Subcutaneous abdominal adipose tissue (tissue), 5 donors: ENCODE results near the gene WNT9B.

Source experiments
- H3K27ac ChIP-seq: one replicate; pipeline ENCODE4 v1.7.0; 2013; ENCODE audit warnings: low read depth, mild to moderate bottlenecking, inconsistent platforms, low read length, moderate library complexity
- H3K27me3 ChIP-seq, 5 donors: one replicate each; pipeline ENCODE4 v1.7.0; 2013; ENCODE audit warnings: low read length in 5 of 5, inconsistent platforms in 1 of 5; ENCODE audit not compliant: control insufficient read depth in 5 of 5, insufficient read depth in 4 of 5
- H3K36me3 ChIP-seq, 5 donors: one replicate each; pipeline ENCODE4 v1.7.0; 2013; ENCODE audit warnings: low read length in 5 of 5; ENCODE audit not compliant: control insufficient read depth in 5 of 5, insufficient read depth in 5 of 5
- H3K4me1 ChIP-seq, 5 donors: one replicate each; pipeline ENCODE4 v1.7.0; 2013; ENCODE audit warnings: low read length in 5 of 5, mild to moderate bottlenecking in 3 of 5, moderate library complexity in 1 of 5; ENCODE audit not compliant: control insufficient read depth in 5 of 5, insufficient read depth in 5 of 5
- H3K4me3 ChIP-seq, 5 donors: one replicate each; pipeline ENCODE4 v1.7.0; 2013; ENCODE audit warnings: low read length in 5 of 5, low read depth in 1 of 5
- H3K9ac ChIP-seq, 5 donors: one replicate each; pipeline ENCODE4 v1.7.0; 2013; ENCODE audit warnings: low read length in 5 of 5, mild to moderate bottlenecking in 4 of 5, moderate library complexity in 3 of 5
- H3K9me3 ChIP-seq, 5 donors: one replicate each; pipeline ENCODE4 v1.7.0; 2013; ENCODE audit warnings: low read length in 5 of 5; ENCODE audit not compliant: control insufficient read depth in 5 of 5
- donor health status: healthy.
- donor health status: healthy.
- donor health status: healthy.
- donor health status: healthy.
- donor health status: healthy.

WNT9B gene

DNA sequence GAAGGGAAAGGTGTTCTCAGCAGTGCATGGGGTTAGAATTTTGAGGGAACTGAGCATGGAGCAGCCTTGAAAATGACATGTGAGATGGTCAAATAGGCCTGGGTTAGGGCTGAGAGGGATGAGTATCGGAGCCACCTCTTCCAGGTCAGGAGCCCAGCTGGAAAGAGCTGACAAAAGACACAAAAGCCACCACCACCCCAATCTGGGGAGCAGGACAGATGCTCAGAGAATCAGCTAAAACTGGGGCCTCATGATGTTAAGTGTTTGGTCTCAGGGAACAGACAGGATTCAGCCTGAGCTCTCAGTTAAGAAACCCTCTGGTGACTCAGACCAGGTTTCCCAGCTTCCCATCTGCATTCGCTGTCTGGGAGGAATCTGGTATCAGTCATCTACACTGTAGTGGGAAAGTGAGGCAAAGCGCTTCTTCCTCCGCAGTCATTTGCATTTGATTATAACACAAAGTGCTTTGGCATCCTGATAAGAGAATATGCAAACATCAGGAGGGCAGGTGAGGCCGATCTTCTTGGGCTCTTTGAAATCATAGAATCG is 2.6 kb downstream of the WNT9B start:
- no peak overlapping the region for H3K4me3 ChIP-seq
- no peaks in the 10 kb centered on the region for H3K36me3 ChIP-seq
- no peaks in the 10 kb centered on the region for H3K9me3 ChIP-seq
- peaks cover 24 to 40% (median 38%) of the 10 kb centered on the region in 5 donors for H3K27me3 ChIP-seq
- no peak overlapping the region for H3K9ac ChIP-seq
- peaks cover 0 to 14% (median 11%) of the 10 kb centered on the region in 5 donors for H3K4me1 ChIP-seq
- H3K27ac ChIP-seq = no peak overlapping the region

- H3K4me1 ChIP-seq = peaks cover 0 to 14% (median 11%) of the 10 kb centered on the region in 5 donors
- no peaks in the 10 kb centered on the region for H3K36me3 ChIP-seq
- H3K9ac ChIP-seq = no peak overlapping the region
- no peak overlapping the region for H3K4me3 ChIP-seq
- peaks cover 24 to 38% (median 34%) of the 10 kb centered on the region in 5 donors for H3K27me3 ChIP-seq
- H3K27ac ChIP-seq = no peak overlapping the region
- no peaks in the 10 kb centered on the region for H3K9me3 ChIP-seq
These were observed 3.1 kb downstream of the WNT9B start for GRCh38 chr17:46854515-46854914.

DNA sequence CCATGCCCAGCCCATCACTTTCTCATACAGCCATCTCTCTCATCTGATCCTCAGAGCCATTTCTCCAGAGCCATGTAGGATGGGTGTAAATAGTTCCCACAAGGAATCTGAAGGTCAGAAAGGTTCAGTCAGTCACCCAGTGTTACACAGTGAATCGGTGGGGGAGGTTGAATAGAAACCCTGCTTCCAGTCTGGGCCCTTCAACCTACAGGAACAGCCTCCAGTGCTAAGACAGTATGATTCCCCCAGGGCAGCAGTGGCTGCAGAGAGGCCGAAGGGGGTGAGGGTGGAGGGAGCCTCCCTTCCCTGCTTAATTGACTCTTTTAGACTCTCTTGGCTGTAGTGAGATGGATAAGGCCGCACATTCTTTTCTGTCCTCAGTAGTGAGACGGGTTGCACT is 3.6 kb downstream of the WNT9B start:
- peaks cover 23 to 38% (median 33%) of the 10 kb centered on the region in 5 donors for H3K27me3 ChIP-seq
- H3K9me3 ChIP-seq = no peaks in the 10 kb centered on the region
- peaks cover 0 to 14% (median 11%) of the 10 kb centered on the region in 5 donors for H3K4me1 ChIP-seq
- no peak overlapping the region for H3K4me3 ChIP-seq
- no peaks in the 10 kb centered on the region for H3K36me3 ChIP-seq
- H3K27ac ChIP-seq = no peak overlapping the region
- H3K9ac ChIP-seq = no peak overlapping the region

DNA sequence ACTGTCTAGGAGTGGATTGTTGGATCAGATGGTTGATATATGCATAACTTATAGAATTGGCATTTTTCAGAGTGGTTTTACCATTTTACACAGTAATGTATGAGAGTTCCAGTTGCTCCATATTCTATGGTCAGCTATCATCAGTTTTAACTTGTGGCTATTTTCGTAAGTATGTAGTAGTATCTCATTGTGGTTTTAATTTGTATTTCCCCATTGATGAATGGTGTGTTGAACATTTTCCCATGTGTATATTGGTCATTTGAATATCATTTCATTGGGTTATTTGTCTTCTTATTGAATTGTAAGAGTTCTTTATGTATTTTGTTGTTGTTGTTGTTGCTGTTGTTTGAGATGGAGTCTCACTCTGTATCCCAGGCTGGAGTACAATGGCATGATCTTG is 6.2 kb downstream of the WNT9B start:
- Histone ChIP-seq H3K4me1 (no peaks in the 10 kb centered on the region), H3K9ac (no peak overlapping the region), H3K27ac (no peak overlapping the region), H3K4me3 (no peak overlapping the region), H3K9me3 (no peaks in the 10 kb centered on the region), H3K27me3 (peaks cover 8 to 25% (median 10%) of the 10 kb centered on the region in 5 donors), H3K36me3 (no peaks in the 10 kb centered on the region)

GRCh38 chr17:46859996-46860395 is 8.6 kb downstream of the WNT9B start:
- Histone ChIP-seq H3K27ac (no peak overlapping the region), H3K4me3 (no peak overlapping the region), H3K4me1 (no peaks in the 10 kb centered on the region), H3K9ac (no peak overlapping the region), H3K27me3 (peaks cover 4 to 33% (median 18%) of the 10 kb centered on the region in 5 donors), H3K9me3 (no peaks in the 10 kb centered on the region), H3K36me3 (no peaks in the 10 kb centered on the region)

GRCh38 chr17:46862949-46863348 is 11.6 kb downstream of the WNT9B start:
- no peak overlapping the region for H3K27ac ChIP-seq

GRCh38 chr17:46863383-46864121 is 12.2 kb downstream of the WNT9B start:
- Histone ChIP-seq H3K4me3 (no peak overlapping the region), H3K4me1 (no peaks in the 10 kb centered on the region), H3K9ac (no peak overlapping the region), H3K9me3 (no peaks in the 10 kb centered on the region), H3K27ac (no peak overlapping the region), H3K36me3 (no peaks in the 10 kb centered on the region), H3K27me3 (peaks cover 6 to 32% (median 23%) of the 10 kb centered on the region in 5 donors)

More at GRCh38 chr17:46862949-46863348, 11.6 kb downstream of the WNT9B start:
- H3K27me3 ChIP-seq = peaks cover 6 to 32% (median 23%) of the 10 kb centered on the region in 5 donors
- no peaks in the 10 kb centered on the region for H3K36me3 ChIP-seq
- no peak overlapping the region for H3K4me3 ChIP-seq
- no peaks in the 10 kb centered on the region for H3K9me3 ChIP-seq
- no peak overlapping the region for H3K9ac ChIP-seq
- no peaks in the 10 kb centered on the region for H3K4me1 ChIP-seq

- peaks cover 6 to 32% (median 23%) of the 10 kb centered on the region in 5 donors for H3K27me3 ChIP-seq
- no peaks in the 10 kb centered on the region for H3K36me3 ChIP-seq
- no peak overlapping the region for H3K4me3 ChIP-seq
- no peaks in the 10 kb centered on the region for H3K4me1 ChIP-seq
- H3K27ac ChIP-seq = no peak overlapping the region
- no peak overlapping the region for H3K9ac ChIP-seq
- H3K9me3 ChIP-seq = no peaks in the 10 kb centered on the region
These were observed 13.7 kb downstream of the WNT9B start for GRCh38 chr17:46865100-46865499.

DNA sequence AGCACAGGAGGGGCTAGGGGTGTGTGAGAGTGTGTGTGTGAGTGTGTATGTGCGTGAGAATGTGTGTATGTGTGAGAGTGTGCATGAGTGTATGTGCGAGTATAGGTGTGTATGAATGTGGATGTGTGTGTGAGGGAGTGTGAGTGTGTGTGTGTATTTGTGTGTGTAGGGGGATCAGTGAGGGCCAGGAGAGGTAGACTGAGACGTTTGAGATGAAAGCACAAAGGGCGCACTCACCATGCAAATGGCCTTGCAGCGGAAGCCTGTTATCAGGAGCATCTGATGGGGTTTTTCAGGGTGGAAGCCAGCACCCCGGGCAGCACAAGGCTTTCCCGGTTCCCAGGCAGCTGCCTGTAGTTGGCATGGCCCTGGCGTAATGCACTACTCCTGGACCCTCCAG is 14.9 kb downstream of the WNT9B start:
- Histone ChIP-seq H3K9ac (no peak overlapping the region), H3K27me3 (peaks cover 5 to 32% (median 20%) of the 10 kb centered on the region in 5 donors), H3K4me1 (no peaks in the 10 kb centered on the region), H3K27ac (no peak overlapping the region), H3K4me3 (no peak overlapping the region), H3K9me3 (no peaks in the 10 kb centered on the region), H3K36me3 (no peaks in the 10 kb centered on the region)

DNA sequence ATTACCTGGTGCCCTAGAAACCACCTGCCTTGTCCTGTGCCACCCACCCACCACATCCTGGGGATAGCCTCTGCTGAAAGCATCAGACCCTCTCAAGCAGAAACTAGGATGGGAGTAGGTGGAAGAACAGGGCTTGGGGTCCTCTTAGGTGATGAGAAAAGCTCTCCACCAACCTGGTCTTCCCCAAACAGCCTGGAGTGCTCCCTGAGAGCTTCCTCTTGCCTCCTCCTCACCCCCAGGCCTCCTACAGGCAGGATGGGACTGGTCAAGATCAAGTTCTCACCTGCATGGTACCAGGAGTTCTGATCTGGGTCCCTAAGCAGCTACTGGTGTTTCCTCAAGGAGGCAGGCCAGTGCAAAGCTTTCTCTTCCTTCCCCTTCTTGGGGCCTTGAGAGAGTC is 15.4 kb downstream of the WNT9B start:
- peaks cover 3 to 32% (median 20%) of the 10 kb centered on the region in 5 donors for H3K27me3 ChIP-seq

More for the DNA sequence above, 15.4 kb downstream of the WNT9B start:
- H3K36me3 ChIP-seq = no peaks in the 10 kb centered on the region
- H3K4me3 ChIP-seq = no peak overlapping the region
- H3K4me1 ChIP-seq = no peaks in the 10 kb centered on the region
- no peak overlapping the region for H3K27ac ChIP-seq
- no peaks in the 10 kb centered on the region for H3K9me3 ChIP-seq
- H3K9ac ChIP-seq = no peak overlapping the region
